ENCODE results near the gene TAMALIN.

TAMALIN gene

GRCh38 chr12:51992246-51992645, 14.5 kb upstream of the TAMALIN start:
- ChIA-PET CTCF (interaction anchor here (1.1 to 3.2 kb wide), 6 partner anchors 11 to 33 kb away, joined by 3 to 40 read pairs (median 10); no protein-coding TSS in a partner anchor), POLR2A (no interaction called here)
- TF ChIP-seq PKNOX1 (IDR thresholded peaks at IDR 0.05) (no peak), BHLHE40 (IDR thresholded peaks at IDR 0.05; ENCODE audit: borderline replicate concordance) (no peak), HDGF (IDR thresholded peaks at IDR 0.05; ENCODE audit: borderline replicate concordance) (no peak), FOXK2 (IDR thresholded peaks at IDR 0.05) (no peak), FOXM1 (IDR thresholded peaks at IDR 0.05; ENCODE audit: borderline replicate concordance) (no peak), TARDBP (IDR thresholded peaks at IDR 0.05) (no peak), SP1 (IDR thresholded peaks at IDR 0.05) (no peak), LEF1 (IDR thresholded peaks at IDR 0.05; ENCODE audit: borderline replicate concordance) (no peak), ELF4 (IDR thresholded peaks at IDR 0.05) (no peak), CTBP1 (IDR thresholded peaks at IDR 0.05; ENCODE audit: borderline replicate concordance) (no peak), FOXA1 (IDR thresholded peaks at IDR 0.05) (no peak), L3MBTL2 (conservative IDR thresholded peaks at IDR 0.05) (no peak), ARNT (IDR thresholded peaks at IDR 0.05) (no peak)
- DNase-seq (ENCODE audit: extremely low spot score): no peak

GRCh38 chr12:51994539-51994820, 12.3 kb upstream of the TAMALIN start:
- CTCF ChIA-PET: interaction anchor here (3.0 to 3.2 kb wide), 2 partner anchors 27 to 31 kb away, joined by 14 to 40 read pairs; no protein-coding TSS in a partner anchor
- POLR2A ChIA-PET: interaction anchor here (1.4 kb wide), 1 partner anchor 16 kb away, joined by 3 read pairs; no protein-coding TSS in a partner anchor
- TF ChIP-seq PKNOX1 (IDR thresholded peaks at IDR 0.05): no peak
- no peak for TF ChIP-seq SP1 (IDR thresholded peaks at IDR 0.05)
- no peak for TF ChIP-seq HDGF (IDR thresholded peaks at IDR 0.05; ENCODE audit: borderline replicate concordance)
- no peak for TF ChIP-seq FOXM1 (IDR thresholded peaks at IDR 0.05; ENCODE audit: borderline replicate concordance)
- TF ChIP-seq BHLHE40 (IDR thresholded peaks at IDR 0.05; ENCODE audit: borderline replicate concordance): no peak
- TF ChIP-seq NFRKB (IDR thresholded peaks at IDR 0.05): no peak
- TF ChIP-seq ARNT (IDR thresholded peaks at IDR 0.05): no peak
- no peak for TF ChIP-seq CTBP1 (IDR thresholded peaks at IDR 0.05; ENCODE audit: borderline replicate concordance)
- TF ChIP-seq FOXA1 (IDR thresholded peaks at IDR 0.05): no peak
- no peak for TF ChIP-seq LEF1 (IDR thresholded peaks at IDR 0.05; ENCODE audit: borderline replicate concordance)
- TF ChIP-seq SUZ12 (IDR thresholded peaks at IDR 0.05): no peak
- TF ChIP-seq ELF4 (IDR thresholded peaks at IDR 0.05): no peak
- TF ChIP-seq L3MBTL2 (conservative IDR thresholded peaks at IDR 0.05): no peak
- TF ChIP-seq TARDBP (IDR thresholded peaks at IDR 0.05): no peak
- no peak for TF ChIP-seq FOXK2 (IDR thresholded peaks at IDR 0.05)
- DNase-seq (ENCODE audit: extremely low spot score): no peak

- ChIA-PET POLR2A (no interaction called here), CTCF (interaction anchor here (3.2 kb wide), 1 partner anchor 27 kb away, joined by 40 read pairs; no protein-coding TSS in a partner anchor)
- no peak for DNase-seq (ENCODE audit: extremely low spot score)
- no peak for TF ChIP-seq NFRKB (IDR thresholded peaks at IDR 0.05)
- TF ChIP-seq ELF4 (IDR thresholded peaks at IDR 0.05): no peak
- no peak for TF ChIP-seq FOXK2 (IDR thresholded peaks at IDR 0.05)
- TF ChIP-seq FOXM1 (IDR thresholded peaks at IDR 0.05; ENCODE audit: borderline replicate concordance): no peak
- TF ChIP-seq PKNOX1 (IDR thresholded peaks at IDR 0.05): no peak
- TF ChIP-seq L3MBTL2 (conservative IDR thresholded peaks at IDR 0.05): no peak
- TF ChIP-seq CTBP1 (IDR thresholded peaks at IDR 0.05; ENCODE audit: borderline replicate concordance): no peak
- TF ChIP-seq HDGF (IDR thresholded peaks at IDR 0.05; ENCODE audit: borderline replicate concordance): no peak
These were observed 11.8 kb upstream of the TAMALIN start for GRCh38 chr12:51994959-51995358.

- DNase-seq (ENCODE audit: extremely low spot score): no peak
- ChIA-PET POLR2A (no interaction called here), CTCF (interaction anchor here (0.8 kb wide), 1 partner anchor 13 kb away, joined by 3 read pairs; no protein-coding TSS in a partner anchor)
- TF ChIP-seq FOXA1 (IDR thresholded peaks at IDR 0.05) (no peak), NFRKB (IDR thresholded peaks at IDR 0.05) (no peak), ELF4 (IDR thresholded peaks at IDR 0.05) (no peak), HDGF (IDR thresholded peaks at IDR 0.05; ENCODE audit: borderline replicate concordance) (no peak)
These were observed 9.6 kb upstream of the TAMALIN start for GRCh38 chr12:51997136-51997535.

- no peak for DNase-seq (ENCODE audit: extremely low spot score)
- no peak for TF ChIP-seq ZNF384 (IDR thresholded peaks at IDR 0.05)
- TF ChIP-seq SUZ12 (IDR thresholded peaks at IDR 0.05): no peak
- TF ChIP-seq FOXA1 (IDR thresholded peaks at IDR 0.05): no peak
- no peak for TF ChIP-seq LEF1 (IDR thresholded peaks at IDR 0.05; ENCODE audit: borderline replicate concordance)
- TF ChIP-seq ELF4 (IDR thresholded peaks at IDR 0.05): no peak
- no peak for TF ChIP-seq SP1 (IDR thresholded peaks at IDR 0.05)
- no peak for TF ChIP-seq L3MBTL2 (conservative IDR thresholded peaks at IDR 0.05)
- no peak for TF ChIP-seq TARDBP (IDR thresholded peaks at IDR 0.05)
- TF ChIP-seq BHLHE40 (IDR thresholded peaks at IDR 0.05; ENCODE audit: borderline replicate concordance): no peak
- TF ChIP-seq ARNT (IDR thresholded peaks at IDR 0.05): no peak
- no peak for TF ChIP-seq FOXK2 (IDR thresholded peaks at IDR 0.05)
- TF ChIP-seq FOXM1 (IDR thresholded peaks at IDR 0.05; ENCODE audit: borderline replicate concordance): no peak
- TF ChIP-seq PKNOX1 (IDR thresholded peaks at IDR 0.05): no peak
- TF ChIP-seq NFRKB (IDR thresholded peaks at IDR 0.05): no peak
- no peak for TF ChIP-seq CTBP1 (IDR thresholded peaks at IDR 0.05; ENCODE audit: borderline replicate concordance)
- TF ChIP-seq HDGF (IDR thresholded peaks at IDR 0.05; ENCODE audit: borderline replicate concordance): no peak
- POLR2A ChIA-PET: interaction anchor here (2.2 kb wide), 1 partner anchor 18 kb away, joined by 15 read pairs; no protein-coding TSS in a partner anchor
- CTCF ChIA-PET: interaction anchor here (0.7 to 5.3 kb wide), 7 partner anchors 10 to 117 kb away, joined by 3 to 99 read pairs (median 3); no protein-coding TSS in a partner anchor
These were observed 3.7 kb upstream of the TAMALIN start for GRCh38 chr12:52003016-52003550.
